HG03045 (cell line): ENCODE results near the gene SSRP1.

Source experiments
- ATAC-seq: cut with Tn5 transposase; IDR thresholded peaks from one replicate; pipeline ENCODE4 v1.9.1; 2021; ENCODE audit warnings: mild to moderate bottlenecking, moderate library complexity; ENCODE audit not compliant: unreplicated experiment

The SSRP1 gene

GRCh38 chr11:57276169-57276970 is 59.3 kb downstream of the SSRP1 start:
- no peak for ATAC-seq
